Ectodermal cell (in vitro differentiated cells): ENCODE results near the gene PPIF.

Source experiments
- H3K27ac ChIP-seq: 2 replicates; pipeline ENCODE4 v1.7.0; 2013; ENCODE audit warnings: mild to moderate bottlenecking, low read depth, low read length; ENCODE audit not compliant: insufficient read depth, poor library complexity, severe bottlenecking
- H3K27me3 ChIP-seq: 2 replicates; pipeline ENCODE4 v1.7.0; 2013; ENCODE audit warnings: mild to moderate bottlenecking, low read length; ENCODE audit not compliant: insufficient read depth, control insufficient read depth, poor library complexity, severe bottlenecking
- H3K36me3 ChIP-seq: one replicate; pipeline ENCODE4 v1.7.0; 2013; ENCODE audit warnings: low read length; ENCODE audit not compliant: control insufficient read depth, insufficient read depth
- H3K4me1 ChIP-seq: one replicate; pipeline ENCODE4 v1.7.0; 2013; ENCODE audit warnings: low read length; ENCODE audit not compliant: control insufficient read depth, insufficient read depth
- H3K4me3 ChIP-seq: 2 replicates; pipeline ENCODE4 v1.7.0; 2013; ENCODE audit warnings: low read depth, low read length, control low read depth; ENCODE audit not compliant: insufficient read depth
- H3K9me3 ChIP-seq: 2 replicates; pipeline ENCODE4 v1.7.0; 2013; ENCODE audit warnings: mild to moderate bottlenecking, low read length, moderate library complexity; ENCODE audit not compliant: control insufficient read depth
- WGBS, 2 experiments: methylation state at CpG; one replicate each; pipeline ENCODE4 v1.1.7; 2013; ENCODE audit warnings: missing lambda C conversion rate in 2 of 2; 5-methylcytosine and 5-hydroxymethylcytosine counted together

Gene PPIF

DNA sequence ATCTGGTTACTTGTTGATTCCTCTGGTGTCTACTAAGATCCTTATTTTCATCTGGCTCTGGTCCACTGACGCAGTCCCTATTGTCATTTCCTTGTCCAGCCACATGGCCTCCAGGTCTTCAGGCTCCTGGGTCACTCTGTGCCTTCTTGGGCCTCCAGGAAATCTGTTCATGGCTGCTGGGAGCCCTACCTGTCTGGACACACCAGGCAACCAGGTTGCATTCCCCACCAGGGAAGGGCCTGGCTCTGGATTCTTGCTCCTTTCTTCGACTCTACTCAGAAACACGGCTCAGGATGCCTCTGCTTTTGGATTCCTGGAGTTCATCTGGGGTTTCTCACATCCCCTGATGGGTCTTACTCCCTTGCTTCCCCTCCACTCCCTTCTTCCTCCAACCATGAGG, 8.0 kb upstream of the PPIF start:
- no peak overlapping the region for H3K27ac ChIP-seq
- peaks cover 7% of the 10 kb centered on the region for H3K4me1 ChIP-seq
- WGBS, 2 experiments, result 93 to 94% methylated on average over 3 of the region's 3 CpGs
- H3K4me3 ChIP-seq, result no peak overlapping the region
- no peaks in the 10 kb centered on the region for H3K27me3 ChIP-seq
- no peaks in the 10 kb centered on the region for H3K9me3 ChIP-seq
- no peaks in the 10 kb centered on the region for H3K36me3 ChIP-seq

DNA sequence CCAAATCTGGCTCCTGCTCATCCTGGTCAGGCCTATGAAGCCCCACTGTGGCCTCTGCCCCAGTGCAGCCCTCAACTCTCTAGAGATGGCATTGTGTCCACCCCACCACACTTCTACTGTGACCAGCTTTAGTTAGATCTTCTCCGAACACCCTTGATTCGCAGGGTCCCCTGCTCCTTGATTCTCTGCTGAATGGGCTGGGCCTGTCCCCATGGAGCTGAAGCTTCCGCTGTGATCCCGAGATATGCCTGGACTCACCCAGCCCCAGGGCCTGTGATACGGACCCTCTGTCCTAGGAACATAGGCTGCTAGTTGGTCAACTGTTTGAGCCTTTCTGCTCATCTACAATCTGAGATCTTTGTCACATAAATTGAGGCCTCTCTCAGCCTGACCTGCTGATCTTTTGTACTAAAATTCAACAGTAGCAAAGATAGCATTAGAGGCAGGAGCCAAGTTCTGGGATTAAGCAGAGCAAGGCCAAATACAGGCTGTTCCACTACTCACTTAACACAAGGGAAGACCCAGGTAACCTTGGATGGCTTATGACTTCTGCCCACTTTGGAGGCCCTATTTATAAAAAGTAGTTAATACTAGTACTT, 6.5 kb upstream of the PPIF start:
- Histone ChIP-seq H3K4me3 (no peak overlapping the region), H3K36me3 (no peaks in the 10 kb centered on the region), H3K27me3 (no peaks in the 10 kb centered on the region), H3K9me3 (no peaks in the 10 kb centered on the region), H3K27ac (no peak overlapping the region), H3K4me1 (peaks cover 12% of the 10 kb centered on the region)
- WGBS, 2 experiments, result 93 to 97% methylated on average over 5 of the region's 5 CpGs

DNA sequence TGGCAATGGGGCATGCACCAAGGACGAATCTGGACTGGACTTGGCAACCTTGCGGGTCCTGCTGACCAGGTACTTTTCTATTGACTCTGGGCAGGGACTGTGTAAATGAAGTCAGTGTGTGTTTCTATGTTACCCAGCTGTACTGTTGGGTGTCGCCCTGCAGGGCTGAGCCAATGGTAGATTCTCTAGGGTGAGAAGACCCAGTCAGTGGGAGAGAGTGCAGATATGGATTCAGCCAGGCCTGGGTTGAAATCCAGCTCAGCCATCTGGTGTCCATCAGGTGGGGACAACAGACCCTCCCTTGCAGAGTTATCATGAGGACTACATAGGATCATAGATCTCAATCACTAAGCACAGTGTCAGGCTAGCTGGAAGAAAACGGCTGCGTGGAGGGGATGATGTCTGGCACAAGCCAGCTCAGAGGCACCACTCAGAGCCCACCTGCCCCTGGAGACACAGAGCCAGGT, 4.9 kb upstream of the PPIF start:
- H3K4me1 ChIP-seq, result peaks cover 13% of the 10 kb centered on the region
- 95 to 96% methylated on average over 5 of the region's 5 CpGs for WGBS, 2 experiments
- H3K36me3 ChIP-seq, result no peaks in the 10 kb centered on the region
- H3K27ac ChIP-seq, result no peak overlapping the region
- no peak overlapping the region for H3K4me3 ChIP-seq
- no peaks in the 10 kb centered on the region for H3K9me3 ChIP-seq
- no peaks in the 10 kb centered on the region for H3K27me3 ChIP-seq

DNA sequence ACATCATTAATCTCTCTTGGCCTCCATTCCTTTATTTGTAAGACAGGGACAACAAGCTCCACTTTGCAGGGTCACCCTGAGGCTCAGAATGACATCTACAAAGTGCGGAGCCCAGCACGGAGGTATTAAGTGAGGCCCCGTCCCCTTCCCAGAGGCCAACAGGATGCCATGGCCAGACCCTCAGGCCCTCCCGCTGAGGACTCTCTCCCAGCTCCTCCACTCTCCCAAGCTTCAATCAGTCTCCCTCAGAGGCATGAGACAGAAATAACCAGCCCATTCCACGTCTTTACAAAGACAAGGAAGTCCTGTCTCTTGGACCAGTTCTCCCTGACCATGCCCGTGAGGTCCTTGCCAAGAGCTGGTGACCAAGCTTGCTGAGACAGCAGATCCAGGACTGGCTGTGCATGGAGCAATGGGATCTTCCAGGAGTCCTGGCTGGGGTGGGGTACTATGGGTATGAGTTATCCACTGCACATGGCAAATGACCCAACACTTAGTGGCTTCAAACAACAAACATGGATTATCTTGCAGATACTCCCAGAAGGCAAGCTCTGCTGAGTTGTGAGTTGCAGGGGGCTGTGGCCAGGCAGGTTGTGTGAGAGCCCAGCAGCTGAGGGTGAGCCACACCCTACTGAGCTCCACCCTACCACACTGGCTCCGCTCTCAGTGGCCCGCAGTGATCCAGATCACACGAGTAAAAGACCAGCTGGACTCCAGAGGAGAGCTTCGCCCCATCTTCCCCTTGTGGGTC, 4.3 kb upstream of the PPIF start:
- 91 to 92% methylated on average over 10 of the region's 10 CpGs for WGBS, 2 experiments
- Histone ChIP-seq H3K9me3 (no peaks in the 10 kb centered on the region), H3K4me1 (peaks cover 13% of the 10 kb centered on the region), H3K27ac (no peak overlapping the region), H3K4me3 (no peak overlapping the region), H3K27me3 (no peaks in the 10 kb centered on the region), H3K36me3 (no peaks in the 10 kb centered on the region)

DNA sequence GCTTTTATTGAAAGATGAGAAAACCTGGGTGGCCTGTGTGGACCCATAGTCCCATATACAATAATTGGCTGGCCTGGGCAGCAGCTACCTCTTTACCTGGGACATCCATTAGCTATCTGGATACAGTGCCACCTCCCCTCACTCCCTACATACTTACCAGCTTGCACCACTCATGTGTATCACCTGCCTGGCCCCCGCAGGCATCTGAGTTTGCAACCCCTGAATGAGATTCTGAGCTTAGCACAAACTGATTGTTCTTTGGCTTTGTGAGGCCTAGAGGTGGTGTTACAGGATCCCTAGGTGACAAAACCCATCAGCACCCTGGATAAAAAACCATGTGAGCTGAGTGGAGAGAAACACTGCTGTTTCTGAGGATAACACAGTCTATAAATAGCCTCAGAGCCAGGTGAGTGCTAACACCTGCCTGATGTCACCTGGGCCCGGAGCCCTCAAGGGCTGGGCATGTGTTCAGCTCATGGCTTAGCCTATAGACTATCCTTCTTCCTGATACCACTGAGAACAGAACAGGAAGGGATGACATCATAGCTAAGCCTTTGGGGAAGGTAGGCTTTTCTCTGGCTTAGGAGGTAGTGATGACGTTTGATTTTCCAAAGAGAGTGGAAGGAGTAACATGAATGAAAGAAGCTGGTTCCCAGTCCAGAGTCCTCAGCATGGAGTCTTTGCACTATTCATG, 2.6 kb upstream of the PPIF start:
- no peaks in the 10 kb centered on the region for H3K9me3 ChIP-seq
- no peaks in the 10 kb centered on the region for H3K27me3 ChIP-seq
- WGBS, 2 experiments, result 69 to 78% methylated on average over 3 of the region's 3 CpGs
- no peak overlapping the region for H3K27ac ChIP-seq
- no peak overlapping the region for H3K4me3 ChIP-seq
- peaks cover 13% of the 10 kb centered on the region for H3K4me1 ChIP-seq
- H3K36me3 ChIP-seq, result no peaks in the 10 kb centered on the region

DNA sequence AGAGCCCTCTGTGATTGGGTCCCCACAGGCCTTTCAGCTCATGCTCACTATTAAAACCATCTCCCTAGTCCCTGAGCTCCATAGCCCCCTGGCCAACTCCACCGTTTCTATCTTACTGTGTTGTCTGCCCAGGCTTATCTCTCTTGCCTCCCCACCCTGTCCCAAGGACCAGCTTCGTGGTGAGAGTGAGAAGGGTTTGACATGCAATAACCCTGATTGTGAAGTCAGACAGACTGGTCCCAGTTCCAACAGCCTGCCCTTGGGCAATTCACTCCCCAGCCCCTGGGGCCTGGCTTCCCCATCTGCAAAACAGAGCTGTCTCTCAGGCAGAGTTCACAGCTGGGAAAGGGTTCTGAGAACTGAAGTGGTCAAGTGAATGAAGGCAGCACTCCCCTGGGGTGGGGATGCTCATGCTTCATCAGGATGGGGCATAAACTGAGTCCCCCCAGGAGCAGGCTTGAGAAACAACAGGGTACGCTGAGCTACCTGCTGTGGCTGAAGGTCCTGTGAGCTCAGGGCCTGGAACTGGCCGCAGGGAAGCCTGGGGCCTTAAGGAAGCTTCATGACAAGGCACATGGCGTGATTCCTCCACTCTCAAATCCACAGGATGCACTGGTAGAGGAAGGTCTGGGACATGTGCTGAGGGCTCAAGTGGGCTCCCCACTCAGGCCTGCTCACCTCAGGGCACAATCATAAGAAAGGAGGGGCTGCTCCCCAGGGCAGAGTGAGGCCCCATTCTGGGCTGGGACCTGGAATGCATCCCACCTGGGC, 1.8 kb upstream of the PPIF start:
- Histone ChIP-seq H3K27me3 (no peaks in the 10 kb centered on the region), H3K4me1 (peaks cover 13% of the 10 kb centered on the region), H3K9me3 (no peaks in the 10 kb centered on the region), H3K4me3 (no peak overlapping the region), H3K36me3 (peaks cover 1% of the 10 kb centered on the region), H3K27ac (no peak overlapping the region)
- WGBS, 2 experiments, result 76 to 80% methylated on average over 5 of the region's 5 CpGs

DNA sequence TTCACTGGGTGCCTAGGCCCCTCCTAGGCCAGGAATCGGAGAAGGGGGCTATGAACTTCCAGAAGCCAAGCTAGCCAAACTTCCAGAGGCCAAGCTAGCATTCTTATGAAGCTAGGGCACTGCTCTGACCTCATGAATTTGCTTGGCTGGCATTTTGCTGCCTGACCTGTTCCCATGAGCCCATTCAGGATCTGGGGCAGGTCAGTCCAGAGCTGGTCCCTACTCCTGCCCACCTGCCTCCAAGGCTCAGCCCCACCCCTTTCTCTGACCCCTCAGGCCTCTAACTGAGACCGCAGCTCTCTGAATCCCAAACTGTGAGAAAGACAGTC, 1.3 kb upstream of the PPIF start:
- Histone ChIP-seq H3K36me3 (peaks cover 6% of the 10 kb centered on the region), H3K27ac (no peak overlapping the region), H3K4me3 (no peak overlapping the region), H3K9me3 (no peaks in the 10 kb centered on the region), H3K4me1 (peaks cover 13% of the 10 kb centered on the region), H3K27me3 (no peaks in the 10 kb centered on the region)
- WGBS, 2 experiments, result 95 to 98% methylated on average over 2 of the region's 2 CpGs

DNA sequence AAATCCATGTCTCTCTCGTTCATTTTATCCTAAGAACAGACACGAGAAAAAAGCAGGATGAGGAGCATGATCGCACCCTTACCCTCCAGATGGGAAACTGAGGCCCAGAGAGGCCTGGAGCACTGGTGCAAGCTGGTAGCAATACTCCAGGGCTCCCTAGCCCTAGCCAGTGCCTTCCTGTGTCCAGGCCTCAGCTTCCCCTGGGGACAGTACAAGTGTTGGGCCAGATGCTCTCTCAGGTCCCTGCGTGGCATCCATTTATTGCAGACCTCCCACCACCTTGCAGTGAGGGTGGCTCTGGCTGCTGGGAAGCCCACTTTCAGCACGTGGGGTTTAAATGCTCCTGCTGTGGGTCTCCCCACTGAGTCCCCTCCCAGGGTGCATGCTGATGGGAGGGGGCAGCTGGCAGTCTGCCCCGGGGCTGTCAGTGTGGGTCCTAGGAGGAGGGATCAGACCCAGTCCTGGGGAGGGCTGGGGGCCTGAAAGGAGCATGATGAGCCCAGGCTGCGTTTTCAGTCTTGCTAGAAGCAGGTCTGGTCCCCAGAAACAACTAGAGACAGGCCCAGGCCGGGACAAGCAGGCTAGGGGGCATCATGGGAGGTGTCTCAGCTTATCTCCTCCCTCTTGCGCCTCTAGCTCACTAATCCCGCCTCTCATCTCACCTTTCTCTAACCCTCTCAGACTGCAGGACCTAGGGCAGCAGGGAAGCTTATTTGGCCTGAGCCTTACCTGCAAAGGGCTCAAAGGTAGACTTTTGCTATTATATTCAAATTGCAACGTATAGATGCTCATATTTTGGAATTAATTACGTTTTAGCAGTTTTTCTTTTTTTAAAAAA, 662 bp upstream of the PPIF start:
- Histone ChIP-seq H3K4me1 (peaks cover 13% of the 10 kb centered on the region), H3K36me3 (peaks cover 6% of the 10 kb centered on the region), H3K27ac (peak overlapping the region; percentile 8), H3K9me3 (no peaks in the 10 kb centered on the region), H3K4me3 (no peak overlapping the region), H3K27me3 (no peaks in the 10 kb centered on the region)
- WGBS, 2 experiments, result 60 to 63% methylated on average over 10 to 12 of the region's 12 CpGs

DNA sequence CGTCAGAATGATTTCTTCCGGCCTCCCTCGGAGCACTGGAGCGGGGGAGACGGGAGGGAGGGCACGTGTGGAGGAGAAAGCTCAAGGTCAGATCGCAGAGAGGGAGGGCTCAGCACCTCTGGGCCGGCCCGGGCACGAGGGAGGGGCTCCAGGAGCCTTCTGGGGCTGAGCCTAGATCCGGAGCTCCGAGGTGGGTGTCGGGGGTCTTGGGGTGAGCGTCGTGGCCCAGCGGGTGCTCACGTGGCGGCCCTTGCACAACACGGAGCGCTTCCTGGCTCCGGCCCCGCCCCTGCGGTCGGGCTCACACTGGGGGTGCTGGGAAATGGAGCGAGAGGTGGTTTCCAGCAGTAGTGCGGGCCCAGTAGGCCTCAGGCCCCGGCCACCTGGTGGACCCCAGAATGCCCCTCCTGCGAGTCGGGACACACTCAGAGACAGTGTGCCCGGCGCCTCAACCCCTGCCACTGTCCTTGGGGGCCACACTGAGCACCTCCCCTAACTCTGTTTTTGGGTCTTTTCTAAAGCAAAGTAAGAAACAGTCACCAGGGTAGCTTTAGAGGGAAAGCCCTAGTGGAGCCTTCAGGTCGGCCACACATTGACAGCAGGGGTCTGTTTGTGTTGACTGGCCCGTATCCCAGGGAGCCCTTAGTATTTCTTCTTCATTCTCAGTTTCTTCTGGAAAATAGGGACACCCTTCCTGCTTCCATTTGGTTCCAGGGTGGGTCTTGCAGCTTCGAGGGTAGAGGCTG, 798 bp downstream of the PPIF start:
- WGBS, 2 experiments, result 13 to 15% methylated on average over 34 of the region's 34 CpGs
- Histone ChIP-seq H3K27ac (no peak overlapping the region), H3K9me3 (no peaks in the 10 kb centered on the region), H3K4me1 (peaks cover 13% of the 10 kb centered on the region), H3K27me3 (no peaks in the 10 kb centered on the region), H3K4me3 (peak overlapping the region; percentile 73), H3K36me3 (peaks cover 10% of the 10 kb centered on the region)
